OCI-LY7 (cell line): ENCODE measurements around the gene C1orf226.

Experiments
- EZH2phosphoT487 ChIP-seq: fragments of 200-600 bp; sonication (generic); IDR thresholded peaks from 2 replicates; pipeline ENCODE4 v1.6.1; 2018; ENCODE audit warnings: low read depth, borderline replicate concordance, mild to moderate bottlenecking, mixed run types, antibody characterized with exemption, low read length, moderate library complexity, mixed read lengths
- TF ChIP-seq, protein P1 (sequence below): fragments of 200-600 bp; sonication (generic); conservative IDR thresholded peaks from 2 replicates; pipeline ENCODE4 v1.5.1; 2014; ENCODE audit warnings: mild to moderate bottlenecking, antibody characterized with exemption, low read length, moderate library complexity, mixed read lengths

GRCh38 chr1:162368451-162368850 lies 13.1 kb upstream of the C1orf226 start:
- TF ChIP-seq, protein P1, sequence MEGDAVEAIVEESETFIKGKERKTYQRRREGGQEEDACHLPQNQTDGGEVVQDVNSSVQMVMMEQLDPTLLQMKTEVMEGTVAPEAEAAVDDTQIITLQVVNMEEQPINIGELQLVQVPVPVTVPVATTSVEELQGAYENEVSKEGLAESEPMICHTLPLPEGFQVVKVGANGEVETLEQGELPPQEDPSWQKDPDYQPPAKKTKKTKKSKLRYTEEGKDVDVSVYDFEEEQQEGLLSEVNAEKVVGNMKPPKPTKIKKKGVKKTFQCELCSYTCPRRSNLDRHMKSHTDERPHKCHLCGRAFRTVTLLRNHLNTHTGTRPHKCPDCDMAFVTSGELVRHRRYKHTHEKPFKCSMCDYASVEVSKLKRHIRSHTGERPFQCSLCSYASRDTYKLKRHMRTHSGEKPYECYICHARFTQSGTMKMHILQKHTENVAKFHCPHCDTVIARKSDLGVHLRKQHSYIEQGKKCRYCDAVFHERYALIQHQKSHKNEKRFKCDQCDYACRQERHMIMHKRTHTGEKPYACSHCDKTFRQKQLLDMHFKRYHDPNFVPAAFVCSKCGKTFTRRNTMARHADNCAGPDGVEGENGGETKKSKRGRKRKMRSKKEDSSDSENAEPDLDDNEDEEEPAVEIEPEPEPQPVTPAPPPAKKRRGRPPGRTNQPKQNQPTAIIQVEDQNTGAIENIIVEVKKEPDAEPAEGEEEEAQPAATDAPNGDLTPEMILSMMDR = no peak
- no peak for TF ChIP-seq EZH2phosphoT487
